Stimulated activated naive CD4-positive, alpha-beta T cell (primary cell): ENCODE results near the gene GFRAL.

ENCODE experiments used
- DNase-seq, 6 experiments: peaks; one replicate each; lab custom pipeline; 2025; lab: John Stamatoyannopoulos, UW

Gene GFRAL

GRCh38 chr6:55433446-55434130, 106.3 kb downstream of the GFRAL start:
- DNase-seq, result no peak

- no peak for DNase-seq
These were observed 109.9 kb downstream of the GFRAL start for GRCh38 chr6:55437141-55437540.

GRCh38 chr6:55438203-55438602, 110.9 kb downstream of the GFRAL start:
- no peak for DNase-seq

GRCh38 chr6:55443238-55444134, 116.2 kb downstream of the GFRAL start:
- DNase-seq, result no peak

GRCh38 chr6:55445648-55446204, 118.5 kb downstream of the GFRAL start:
- DNase-seq, result no peak

GRCh38 chr6:55447891-55448290, 120.6 kb downstream of the GFRAL start:
- no peak for DNase-seq

- no peak for DNase-seq
These were observed 121.2 kb downstream of the GFRAL start for GRCh38 chr6:55448451-55448850.

- no peak for DNase-seq
These were observed 122.0 kb downstream of the GFRAL start for GRCh38 chr6:55449225-55449624.

- no peak for DNase-seq
These were observed 122.7 kb downstream of the GFRAL start for GRCh38 chr6:55450005-55450404.
